Liver (tissue), 9 donors: ENCODE data around the gene DIDO1. TPM values are rescaled to one million over a fixed set of nuclear protein-coding genes. Genes with fewer than 3 reads are reported as not detected.

Source experiments
- DNase-seq: peaks from one replicate; pipeline ENCODE4 v3.0.0-alpha.2; 2017; ENCODE audit warnings: low spot score
- H3K27ac ChIP-seq, 2 donors: one replicate each; pipeline ENCODE4 v1.7.0; 2013; ENCODE audit warnings: inconsistent platforms in 2 of 2, low read length in 2 of 2, control low read depth in 1 of 2, low read depth in 1 of 2, mild to moderate bottlenecking in 1 of 2
- H3K27me3 ChIP-seq, 4 donors: one replicate each; pipeline versions ENCODE4 v1.6.1 to v1.7.0; 2013; ENCODE audit warnings: low read length in 3 of 4, inconsistent platforms in 1 of 4, mild to moderate bottlenecking in 1 of 4, moderate library complexity in 1 of 4; ENCODE audit not compliant: control insufficient read depth in 4 of 4, insufficient read depth in 4 of 4
- H3K36me3 ChIP-seq, 4 donors: one replicate each; pipeline versions ENCODE4 v1.6.1 to v1.7.0; 2013; ENCODE audit warnings: low read length in 3 of 4, mild to moderate bottlenecking in 3 of 4, low read depth in 1 of 4, moderate library complexity in 1 of 4; ENCODE audit not compliant: control insufficient read depth in 4 of 4, insufficient read depth in 3 of 4
- H3K4me1 ChIP-seq, 4 donors: one replicate each; pipeline versions ENCODE4 v1.6.1 to v1.7.0; 2013; ENCODE audit warnings: low read length in 3 of 4, mild to moderate bottlenecking in 3 of 4, moderate library complexity in 1 of 4; ENCODE audit not compliant: control insufficient read depth in 4 of 4, insufficient read depth in 4 of 4
- H3K4me3 ChIP-seq, 3 donors: one replicate each; pipeline versions ENCODE4 v1.6.1 to v1.7.0; 2013; ENCODE audit warnings: low read length in 3 of 3, control low read depth in 1 of 3, low read depth in 1 of 3, mild to moderate bottlenecking in 1 of 3
- H3K9ac ChIP-seq, 2 donors: one replicate each; pipeline ENCODE4 v1.7.0; 2013; ENCODE audit warnings: low read length in 2 of 2, mild to moderate bottlenecking in 2 of 2, moderate library complexity in 2 of 2, control low read depth in 1 of 2, low read depth in 1 of 2
- H3K9me3 ChIP-seq, 4 donors: one replicate each; pipeline versions ENCODE4 v1.6.1 to v1.7.0; 2013; ENCODE audit warnings: low read length in 3 of 4; ENCODE audit not compliant: control insufficient read depth in 4 of 4
- ATF3 ChIP-seq: IDR thresholded peaks from 2 replicates; pipeline ENCODE4 v1.6.1; 2016; ENCODE audit warnings: antibody characterized with exemption
- EGR1 ChIP-seq, 2 donors: IDR thresholded peaks; 2 replicates each; pipeline ENCODE4 v1.6.1; 2016 to 2018; ENCODE audit warnings: antibody characterized with exemption in 2 of 2, low read depth in 2 of 2
- FOXA1 ChIP-seq: IDR thresholded peaks from 2 replicates; pipeline ENCODE4 v1.6.1; 2016; ENCODE audit warnings: antibody characterized with exemption
- FOXA2 ChIP-seq: IDR thresholded peaks from 2 replicates; pipeline ENCODE4 v1.6.1; 2016; ENCODE audit warnings: antibody characterized with exemption
- GABPA ChIP-seq, 2 donors: IDR thresholded peaks in 1 of 2; conservative IDR thresholded peaks in 1 of 2; 2 replicates each; pipeline ENCODE4 v1.6.1; 2016; ENCODE audit warnings: antibody characterized with exemption in 2 of 2, mild to moderate bottlenecking in 1 of 2, moderate library complexity in 1 of 2
- HNF4A ChIP-seq, 2 donors: conservative IDR thresholded peaks; 2 replicates each; pipeline ENCODE4 v1.6.1; 2016; ENCODE audit warnings: antibody characterized with exemption in 2 of 2, mild to moderate bottlenecking in 2 of 2
- HNF4G ChIP-seq: IDR thresholded peaks from 2 replicates; pipeline ENCODE4 v1.6.1; 2016; ENCODE audit warnings: antibody characterized with exemption
- JUND ChIP-seq, 2 donors: IDR thresholded peaks; 2 replicates each; pipeline ENCODE4 v1.6.1; 2016; ENCODE audit warnings: antibody characterized with exemption in 2 of 2
- MAX ChIP-seq: IDR thresholded peaks from 2 replicates; pipeline ENCODE4 v1.6.1; 2016; ENCODE audit warnings: antibody characterized with exemption
- NR2F2 ChIP-seq: IDR thresholded peaks from 2 replicates; pipeline ENCODE4 v1.6.1; 2016; ENCODE audit warnings: antibody characterized with exemption
- RAD21 ChIP-seq, 2 donors: IDR thresholded peaks; 2 replicates each; pipeline ENCODE4 v1.6.1; 2016; ENCODE audit warnings: antibody characterized with exemption in 2 of 2, mild to moderate bottlenecking in 2 of 2
- RXRA ChIP-seq, 2 donors: IDR thresholded peaks; 2 replicates each; pipeline ENCODE4 v1.6.1; 2017 to 2018; ENCODE audit warnings: antibody characterized with exemption in 2 of 2, mild to moderate bottlenecking in 1 of 2
- SP1 ChIP-seq: IDR thresholded peaks from 2 replicates; pipeline ENCODE4 v1.6.1; 2018; ENCODE audit warnings: antibody characterized with exemption, mild to moderate bottlenecking
- TAF1 ChIP-seq: conservative IDR thresholded peaks from 2 replicates; pipeline ENCODE4 v1.6.1; 2016; ENCODE audit warnings: antibody characterized with exemption, mild to moderate bottlenecking
- YY1 ChIP-seq: IDR thresholded peaks from 2 replicates; pipeline ENCODE4 v1.6.1; 2016; ENCODE audit warnings: antibody characterized with exemption, mild to moderate bottlenecking
- ZBTB33 ChIP-seq: IDR thresholded peaks from 2 replicates; pipeline ENCODE4 v1.6.1; 2016; ENCODE audit warnings: antibody characterized with exemption
- WGBS: extraction: QIAGEN DNeasy Blood & Tissue Kit; methylation state at CpG from one replicate; pipeline ENCODE4 v1.1.7; 2013; 5-methylcytosine and 5-hydroxymethylcytosine counted together
- polyA plus RNA-seq, 2 donors: library from polyadenylated mRNA; stranded (reverse) in 1 of 2; unstranded in 1 of 2; fragments of 200-250 nt in 1 of 2; fragments of >200 nt in 1 of 2; fragmentation: Nextera tagmentation in 1 of 2; extraction: Ambion mirVana in 1 of 2; gene quantifications; one replicate each; pipeline versions ENCODE4 v1.2.1 to v1.2.3, GENCODE V29; 2013 to 2015
- total RNA-seq, 2 donors: library from RNA; depleted of rRNA; stranded (reverse); fragments of >200 nt; gene quantifications; one replicate each; pipeline ENCODE4 v1.2.3, GENCODE V29; 2014
- donor health status: healthy.
- donor health status: healthy.
- donor health status: healthy.
- donor health status: healthy.
- donor health status: healthy.

DIDO1 gene
- total and polyA plus RNA-seq, 4 donors, result 10.1 to 43.1 (median 17.4) TPM

GRCh38 chr20:62835931-62836861 is 90.1 kb downstream of the DIDO1 start:
- peaks cover 0 to 2% (median 0%) of the 10 kb centered on the region in 4 donors for H3K36me3 ChIP-seq
- no peak overlapping the region for H3K4me3 ChIP-seq
- no peaks in the 10 kb centered on the region for H3K27me3 ChIP-seq
- TF ChIP-seq HNF4A (conservative IDR thresholded peaks at IDR 0.05) (no peak), RAD21 (IDR thresholded peaks at IDR 0.05) (no peak), MAX (no peak), SP1 (no peak), YY1 (no peak), JUND (IDR thresholded peaks at IDR 0.05) (no peak), FOXA2 (no peak), ATF3 (no peak), EGR1 (IDR thresholded peaks at IDR 0.05; ENCODE audit: low read depth in 2 of 2) (no peak), GABPA (IDR thresholded peaks at IDR 0.05 in 1 of 2, conservative IDR thresholded peaks at IDR 0.05 in 1 of 2) (no peak), ZBTB33 (no peak), RXRA (IDR thresholded peaks at IDR 0.05) (no peak)
- DNase-seq, result no peak
- H3K27ac ChIP-seq, result no peak overlapping the region
- 86% methylated on average over 52 of the region's 52 CpGs for WGBS
- H3K9me3 ChIP-seq, result no peaks in the 10 kb centered on the region
- peaks cover 12 to 39% (median 26%) of the 10 kb centered on the region in 4 donors for H3K4me1 ChIP-seq
- H3K9ac ChIP-seq, result no peak overlapping the region

- 94% methylated on average over 24 of the region's 24 CpGs for WGBS
- Histone ChIP-seq H3K9ac (no peak overlapping the region), H3K9me3 (no peaks in the 10 kb centered on the region), H3K27me3 (no peaks in the 10 kb centered on the region), H3K4me1 (peaks cover 13 to 43% (median 28%) of the 10 kb centered on the region in 4 donors), H3K36me3 (no peaks in the 10 kb centered on the region), H3K4me3 (no peak overlapping the region), H3K27ac (no peak overlapping the region)
- DNase-seq, result no peak
- no peak for TF ChIP-seq JUND (IDR thresholded peaks at IDR 0.05)
- TF ChIP-seq HNF4A (conservative IDR thresholded peaks at IDR 0.05), result no peak
- TF ChIP-seq GABPA (IDR thresholded peaks at IDR 0.05 in 1 of 2, conservative IDR thresholded peaks at IDR 0.05 in 1 of 2), result no peak
- no peak for TF ChIP-seq EGR1 (IDR thresholded peaks at IDR 0.05; ENCODE audit: low read depth in 2 of 2)
- no peak for TF ChIP-seq RXRA (IDR thresholded peaks at IDR 0.05)
- TF ChIP-seq NR2F2, result no peak
- no peak for TF ChIP-seq HNF4G
- no peak for TF ChIP-seq ZBTB33
- TF ChIP-seq TAF1, result no peak
- no peak for TF ChIP-seq ATF3
- no peak for TF ChIP-seq FOXA2
- no peak for TF ChIP-seq SP1
- no peak for TF ChIP-seq RAD21 (IDR thresholded peaks at IDR 0.05)
- no peak for TF ChIP-seq FOXA1
Observed at GRCh38 chr20:62834967-62835730, 91.2 kb downstream of the DIDO1 start.
